Hepatocyte (in vitro differentiated cells): Measurements from ENCODE around the gene METTL6.

Experiments used
- EZH2 ChIP-seq: fragments of 200-600 bp; sonication (generic); IDR thresholded peaks from 2 replicates; pipeline ENCODE4 v1.6.1; 2016; ENCODE audit warnings: antibody characterized with exemption, mild to moderate bottlenecking, borderline replicate concordance
- TF ChIP-seq, protein P1 (sequence below): fragments of 200-600 bp; sonication (generic); IDR thresholded peaks from 2 replicates; pipeline ENCODE4 v1.5.1; 2016; ENCODE audit warnings: antibody characterized with exemption, mild to moderate bottlenecking; ENCODE audit not compliant: poor library complexity

DNA sequence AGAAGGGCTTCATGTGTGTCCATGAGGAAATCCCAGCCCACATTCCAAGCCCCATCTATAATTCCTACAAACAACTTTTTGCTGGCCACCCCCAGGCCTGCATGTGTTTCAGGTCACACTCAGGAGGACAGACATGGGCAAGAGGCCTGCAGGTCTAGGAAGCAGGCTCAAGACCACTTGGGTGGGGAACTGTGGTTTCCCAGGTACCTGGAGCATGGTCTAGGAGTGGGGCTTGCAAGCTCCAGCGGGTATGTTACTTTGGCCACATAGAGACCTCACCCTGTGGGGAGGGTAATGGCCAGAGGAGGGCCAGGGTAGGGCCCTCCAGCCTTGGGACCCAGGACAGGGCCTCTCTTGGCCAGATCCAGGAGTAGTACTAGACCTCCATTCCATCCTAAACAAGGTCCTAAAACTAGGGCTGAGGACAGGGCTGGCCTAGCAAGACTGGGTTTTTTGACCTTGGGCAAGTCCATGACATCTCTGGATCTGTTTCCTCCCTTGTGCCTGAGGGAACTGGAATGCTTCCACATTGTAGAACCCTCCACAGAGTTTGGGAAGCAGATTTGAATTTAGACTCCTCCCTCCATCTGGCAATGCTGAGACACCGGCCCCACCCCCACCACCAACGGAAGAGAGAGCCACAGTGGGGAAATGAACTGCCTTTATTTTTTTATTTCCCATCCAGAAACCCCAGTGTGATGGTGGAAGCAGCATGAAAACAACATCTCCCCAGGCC is 22.3 kb upstream of the METTL6 start:
- TF ChIP-seq EZH2 = no peak
- TF ChIP-seq, protein P1, sequence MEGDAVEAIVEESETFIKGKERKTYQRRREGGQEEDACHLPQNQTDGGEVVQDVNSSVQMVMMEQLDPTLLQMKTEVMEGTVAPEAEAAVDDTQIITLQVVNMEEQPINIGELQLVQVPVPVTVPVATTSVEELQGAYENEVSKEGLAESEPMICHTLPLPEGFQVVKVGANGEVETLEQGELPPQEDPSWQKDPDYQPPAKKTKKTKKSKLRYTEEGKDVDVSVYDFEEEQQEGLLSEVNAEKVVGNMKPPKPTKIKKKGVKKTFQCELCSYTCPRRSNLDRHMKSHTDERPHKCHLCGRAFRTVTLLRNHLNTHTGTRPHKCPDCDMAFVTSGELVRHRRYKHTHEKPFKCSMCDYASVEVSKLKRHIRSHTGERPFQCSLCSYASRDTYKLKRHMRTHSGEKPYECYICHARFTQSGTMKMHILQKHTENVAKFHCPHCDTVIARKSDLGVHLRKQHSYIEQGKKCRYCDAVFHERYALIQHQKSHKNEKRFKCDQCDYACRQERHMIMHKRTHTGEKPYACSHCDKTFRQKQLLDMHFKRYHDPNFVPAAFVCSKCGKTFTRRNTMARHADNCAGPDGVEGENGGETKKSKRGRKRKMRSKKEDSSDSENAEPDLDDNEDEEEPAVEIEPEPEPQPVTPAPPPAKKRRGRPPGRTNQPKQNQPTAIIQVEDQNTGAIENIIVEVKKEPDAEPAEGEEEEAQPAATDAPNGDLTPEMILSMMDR = no peak
